ENCODE measurements around the gene EPB41L2.

DNA sequence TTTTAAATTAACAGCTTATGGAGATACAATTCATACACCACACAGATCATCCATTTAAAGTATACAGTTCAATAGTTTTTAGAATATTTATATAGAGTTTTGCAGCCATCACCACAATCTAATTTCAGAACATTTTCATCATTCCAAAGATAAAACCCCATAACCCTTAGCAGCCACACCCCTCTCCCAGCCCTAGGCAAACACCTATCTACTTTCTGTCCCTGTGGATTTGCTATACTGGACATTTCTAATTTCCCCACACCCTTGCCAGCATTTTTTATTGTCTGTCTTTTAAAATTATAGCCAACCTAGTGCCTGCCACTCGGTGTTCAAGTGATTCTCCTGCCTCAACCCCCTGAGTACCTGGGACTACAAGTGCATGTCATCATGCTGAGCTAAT, 49.2 kb upstream of the EPB41L2 start:
- TF ChIP-seq ZNF232 (CRISPR knock-in tag; IDR thresholded peaks at IDR 0.05) (no peak), GTF2I (CRISPR knock-in tag; conservative IDR thresholded peaks at IDR 0.05) (no peak), FOXK1 (CRISPR knock-in tag; IDR thresholded peaks at IDR 0.05) (no peak), CREB1 (CRISPR knock-in tag; IDR thresholded peaks at IDR 0.05) (no peak), GABPB1 (CRISPR knock-in tag; IDR thresholded peaks at IDR 0.05) (no peak)
- TF ChIP-seq, protein P1, sequence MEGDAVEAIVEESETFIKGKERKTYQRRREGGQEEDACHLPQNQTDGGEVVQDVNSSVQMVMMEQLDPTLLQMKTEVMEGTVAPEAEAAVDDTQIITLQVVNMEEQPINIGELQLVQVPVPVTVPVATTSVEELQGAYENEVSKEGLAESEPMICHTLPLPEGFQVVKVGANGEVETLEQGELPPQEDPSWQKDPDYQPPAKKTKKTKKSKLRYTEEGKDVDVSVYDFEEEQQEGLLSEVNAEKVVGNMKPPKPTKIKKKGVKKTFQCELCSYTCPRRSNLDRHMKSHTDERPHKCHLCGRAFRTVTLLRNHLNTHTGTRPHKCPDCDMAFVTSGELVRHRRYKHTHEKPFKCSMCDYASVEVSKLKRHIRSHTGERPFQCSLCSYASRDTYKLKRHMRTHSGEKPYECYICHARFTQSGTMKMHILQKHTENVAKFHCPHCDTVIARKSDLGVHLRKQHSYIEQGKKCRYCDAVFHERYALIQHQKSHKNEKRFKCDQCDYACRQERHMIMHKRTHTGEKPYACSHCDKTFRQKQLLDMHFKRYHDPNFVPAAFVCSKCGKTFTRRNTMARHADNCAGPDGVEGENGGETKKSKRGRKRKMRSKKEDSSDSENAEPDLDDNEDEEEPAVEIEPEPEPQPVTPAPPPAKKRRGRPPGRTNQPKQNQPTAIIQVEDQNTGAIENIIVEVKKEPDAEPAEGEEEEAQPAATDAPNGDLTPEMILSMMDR (IDR thresholded peaks at IDR 0.05), result no peak
- TF ChIP-seq, protein P2, sequence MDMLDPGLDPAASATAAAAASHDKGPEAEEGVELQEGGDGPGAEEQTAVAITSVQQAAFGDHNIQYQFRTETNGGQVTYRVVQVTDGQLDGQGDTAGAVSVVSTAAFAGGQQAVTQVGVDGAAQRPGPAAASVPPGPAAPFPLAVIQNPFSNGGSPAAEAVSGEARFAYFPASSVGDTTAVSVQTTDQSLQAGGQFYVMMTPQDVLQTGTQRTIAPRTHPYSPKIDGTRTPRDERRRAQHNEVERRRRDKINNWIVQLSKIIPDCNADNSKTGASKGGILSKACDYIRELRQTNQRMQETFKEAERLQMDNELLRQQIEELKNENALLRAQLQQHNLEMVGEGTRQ (CRISPR knock-in tag; IDR thresholded peaks at IDR 0.05), result no peak
